ENCODE results near the gene PLCD3.
A peak's percentile ranks its signal among the peaks of the same experiment; 100 is the strongest.
"Not testable (repeated sequence)": the region's sequence is repeated elsewhere in the genome, so short reads cannot be mapped to it uniquely, and the experiment has no call there.

Gene PLCD3

DNA sequence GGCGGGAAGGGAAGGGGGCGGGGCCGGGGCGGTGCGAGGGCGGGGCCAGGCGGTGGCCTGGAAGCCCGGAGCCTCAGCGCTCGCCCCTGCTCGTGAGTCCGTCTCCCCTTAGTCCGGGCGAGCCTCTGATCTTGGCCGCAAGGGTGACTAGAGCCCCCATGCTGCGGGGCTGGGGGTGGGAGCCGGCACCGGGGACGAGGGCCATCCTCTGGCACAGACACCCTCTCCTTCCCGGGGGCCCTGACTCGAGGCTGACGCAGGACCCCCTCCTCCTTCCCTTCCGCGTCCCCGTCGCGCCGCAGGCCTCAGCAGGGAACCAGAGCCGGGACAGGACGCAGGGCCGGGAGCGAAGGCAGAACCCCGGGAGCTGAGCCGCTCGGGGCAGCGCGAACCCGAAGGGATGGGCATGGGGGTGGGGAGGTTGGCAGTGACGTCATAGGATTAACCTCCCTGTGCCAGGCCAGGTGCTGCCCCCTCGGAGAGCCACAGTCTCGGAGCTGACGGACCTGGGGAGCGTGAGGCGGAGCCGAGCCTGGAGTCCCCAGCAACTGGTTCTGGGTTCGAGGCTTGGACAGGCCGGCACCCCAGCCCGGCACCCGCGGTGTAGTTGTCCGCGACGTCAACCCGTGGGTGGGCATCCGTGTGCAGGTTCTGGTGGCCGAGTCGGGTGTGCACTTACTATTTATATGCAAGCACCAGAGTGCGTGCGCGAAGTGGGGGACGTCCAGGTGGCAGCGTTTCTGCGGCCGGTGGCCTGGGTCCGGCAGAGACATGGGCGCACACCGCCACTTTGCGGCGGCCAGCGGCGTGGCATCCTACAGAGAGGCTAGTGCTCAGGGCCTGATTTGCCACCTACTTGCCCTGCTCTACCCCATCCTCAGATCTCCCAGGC is 503 bp upstream of the PLCD3 start:
- peak; percentile 52 to 72 (median 61) for DNase-seq

DNA sequence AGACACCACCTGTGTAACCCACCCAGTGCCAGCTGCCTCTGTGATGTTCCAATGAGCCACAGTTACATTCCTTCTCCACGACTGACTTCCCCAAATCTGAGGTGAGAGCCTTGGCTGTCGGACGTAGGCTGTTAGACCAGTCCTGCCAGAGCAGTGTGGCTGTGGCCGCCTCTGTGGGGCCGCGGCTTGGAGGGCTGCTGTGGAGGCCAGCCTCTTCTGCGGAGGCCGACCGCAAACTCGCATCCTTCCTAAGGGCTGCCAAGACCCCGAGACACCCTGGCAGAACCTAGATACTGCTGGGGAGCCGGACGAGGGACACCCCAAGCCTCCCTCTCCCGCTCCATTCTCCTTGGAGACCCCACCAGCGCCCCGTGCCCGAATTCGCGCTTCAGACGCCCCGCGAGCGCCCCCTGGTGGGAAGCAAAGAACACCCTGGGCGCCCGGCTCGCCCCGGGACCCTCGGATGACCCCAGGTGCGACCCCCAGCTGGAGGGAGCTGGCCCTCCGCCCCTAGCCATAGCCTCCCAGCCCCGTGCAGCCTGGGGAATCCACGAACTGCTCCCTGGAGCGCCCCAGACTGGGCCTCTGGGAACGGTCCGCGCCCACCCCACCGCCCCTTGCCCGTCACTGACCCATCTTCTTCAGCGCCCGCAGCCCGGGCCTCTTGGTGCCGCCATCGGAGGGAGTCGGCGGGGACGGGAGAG is 547 bp downstream of the PLCD3 start:
- DNase-seq, result peak; percentile 24 to 42 (median 29)

- no peak for DNase-seq
Observed at GRCh38 chr17:45130681-45131615, 1.4 kb downstream of the PLCD3 start.

DNA sequence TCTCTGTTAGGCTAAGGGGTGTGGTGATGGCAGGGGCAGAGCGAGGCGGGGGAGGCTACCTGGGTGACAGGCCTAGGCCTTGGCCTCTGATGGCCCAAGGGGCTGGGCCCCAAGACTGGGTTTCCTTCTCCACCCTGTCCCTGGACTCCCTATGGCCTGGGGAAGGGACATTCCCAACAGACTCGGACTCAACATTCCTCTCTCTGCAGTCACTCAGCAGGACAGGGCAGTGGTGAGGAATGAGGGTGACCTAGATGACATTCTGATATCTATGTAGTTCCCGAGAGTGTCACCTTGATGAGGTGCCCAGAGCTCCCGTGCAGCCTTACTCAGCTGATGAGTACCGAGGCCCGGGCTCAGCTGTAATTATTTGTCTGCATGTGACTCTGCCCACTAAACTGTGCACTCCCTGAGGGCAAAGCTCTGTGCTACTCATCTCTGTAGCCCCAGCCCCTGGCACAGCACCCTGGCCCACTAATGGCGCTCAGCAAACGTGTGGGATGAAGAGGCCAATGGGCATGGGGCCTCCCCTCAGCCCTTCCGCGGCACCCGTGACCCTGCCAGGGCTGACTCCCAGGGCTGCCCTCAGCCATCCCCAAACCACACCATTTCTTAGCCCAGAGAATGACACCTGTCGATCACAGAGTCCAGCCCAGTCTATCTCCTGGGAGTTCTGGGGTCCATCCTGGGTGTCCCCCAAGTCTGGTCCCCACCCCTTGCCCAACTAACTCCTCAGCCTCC is 2.2 kb downstream of the PLCD3 start:
- DNase-seq, result no peak

GRCh38 chr17:45129426-45129939 is 2.8 kb downstream of the PLCD3 start:
- DNase-seq, result no peak

- no peak for DNase-seq
Observed at GRCh38 chr17:45128989-45129388, 3.3 kb downstream of the PLCD3 start.

- no peak for DNase-seq
Observed at GRCh38 chr17:45128331-45128730, 4.0 kb downstream of the PLCD3 start.

DNA sequence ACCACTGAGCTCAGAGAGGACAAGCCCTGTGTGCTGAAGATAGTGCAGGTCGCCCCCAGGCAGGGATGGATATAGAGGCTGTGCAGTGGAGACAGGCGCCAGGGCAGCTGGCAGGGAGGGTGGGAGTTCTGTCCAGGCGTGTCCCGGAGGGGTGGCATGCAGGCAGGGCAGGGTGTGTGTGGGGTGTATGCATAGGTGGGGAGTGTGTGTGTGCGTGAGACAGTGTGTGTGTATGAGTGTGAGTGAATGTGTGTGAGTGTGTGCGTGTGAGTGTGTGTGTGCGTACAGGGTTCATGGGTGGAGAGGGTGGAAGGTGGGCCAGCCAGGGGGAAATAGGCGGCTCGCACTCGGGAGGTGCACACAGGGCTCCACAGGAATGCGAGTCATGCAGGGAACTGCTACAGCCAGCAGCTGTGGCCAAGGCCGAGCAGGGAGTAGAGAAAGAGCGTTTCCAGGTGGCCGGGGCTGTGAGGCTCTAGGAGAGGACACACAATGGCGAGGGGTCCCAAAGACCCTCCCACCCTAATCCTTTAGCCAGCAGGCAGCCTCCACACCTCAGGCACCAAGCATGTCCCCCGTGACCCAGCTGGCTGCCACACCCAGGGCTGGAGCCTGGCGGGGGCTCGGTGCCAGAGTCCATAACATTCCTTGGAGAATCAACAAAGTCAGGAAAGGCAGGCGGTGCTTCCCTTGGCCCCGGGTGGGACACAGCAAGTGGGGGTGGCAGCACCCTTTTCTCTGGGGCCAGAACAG is 4.6 kb downstream of the PLCD3 start:
- DNase-seq, result no peak

DNA sequence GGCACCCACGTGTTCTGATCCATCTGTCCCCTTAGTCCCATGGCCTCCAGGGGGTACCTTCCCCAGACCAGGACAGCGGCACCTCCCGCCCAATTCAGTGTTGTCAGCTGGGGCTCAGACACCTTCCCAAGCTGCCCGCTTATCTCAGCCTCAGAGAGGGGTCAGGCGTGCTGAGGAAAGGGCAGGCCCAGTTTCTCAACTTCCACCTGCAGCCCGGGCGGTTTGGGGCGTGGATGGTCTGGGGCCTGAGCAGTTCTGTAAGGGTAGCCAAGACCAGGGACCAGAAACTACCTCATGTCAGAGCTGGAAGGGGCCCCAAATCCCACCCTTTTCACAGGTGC is 5.1 kb downstream of the PLCD3 start:
- DNase-seq, result no peak

DNA sequence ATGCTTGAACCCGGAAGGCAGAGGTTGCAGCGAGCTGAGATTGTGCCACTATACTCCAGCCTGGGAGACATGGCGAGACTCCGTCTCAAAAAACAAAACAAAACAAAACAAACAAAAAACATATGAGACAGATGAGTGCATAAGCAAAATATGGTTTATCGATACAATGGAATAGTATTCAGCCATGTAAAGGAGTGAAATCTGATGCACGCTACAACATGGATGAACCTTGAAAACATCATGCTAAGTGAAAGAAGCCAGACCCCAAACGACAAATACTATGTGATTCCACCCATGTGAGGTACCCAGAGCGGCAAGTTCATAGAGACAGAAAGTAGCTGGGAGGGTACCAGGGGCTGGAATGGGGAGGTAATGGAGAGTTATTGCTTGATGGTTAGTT is 6.8 kb downstream of the PLCD3 start:
- no peak for DNase-seq

GRCh38 chr17:45124797-45125122 is 7.6 kb downstream of the PLCD3 start:
- not testable (repeated sequence) for DNase-seq

GRCh38 chr17:45123930-45124796 is 8.2 kb downstream of the PLCD3 start:
- no peak for DNase-seq

DNA sequence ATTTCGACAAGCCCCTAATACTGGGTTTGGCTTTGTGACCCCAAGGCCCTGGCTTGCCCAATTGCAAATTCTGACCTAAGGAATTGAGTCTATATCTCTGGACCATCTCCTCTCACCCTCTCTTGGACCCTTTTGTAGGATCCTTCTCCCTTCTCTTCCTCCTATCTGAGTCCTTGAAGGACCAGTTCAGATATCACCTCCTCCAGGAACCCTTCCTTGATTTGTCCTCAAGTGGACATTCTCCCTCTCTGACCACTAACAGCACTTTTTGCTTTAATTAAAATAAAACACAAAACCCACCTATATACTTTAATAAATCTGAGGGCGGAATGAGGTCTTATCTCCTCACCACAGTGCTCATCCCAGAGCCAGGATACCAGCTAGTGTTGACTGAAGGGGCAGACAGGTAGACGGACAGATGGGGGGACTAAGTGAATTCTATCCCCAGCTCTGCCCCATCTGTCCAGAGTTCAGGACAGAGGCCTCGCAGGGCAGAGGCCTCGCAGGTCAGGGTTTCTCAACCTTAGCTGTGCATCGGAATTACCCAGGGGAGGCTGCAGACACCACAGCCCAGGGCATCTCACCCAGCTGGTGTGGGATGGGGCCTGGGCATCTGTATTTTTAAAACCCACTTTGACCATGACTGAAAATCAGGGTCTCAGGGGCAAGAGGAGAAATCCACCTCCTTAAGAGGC is 9.1 kb downstream of the PLCD3 start:
- DNase-seq, result no peak

DNA sequence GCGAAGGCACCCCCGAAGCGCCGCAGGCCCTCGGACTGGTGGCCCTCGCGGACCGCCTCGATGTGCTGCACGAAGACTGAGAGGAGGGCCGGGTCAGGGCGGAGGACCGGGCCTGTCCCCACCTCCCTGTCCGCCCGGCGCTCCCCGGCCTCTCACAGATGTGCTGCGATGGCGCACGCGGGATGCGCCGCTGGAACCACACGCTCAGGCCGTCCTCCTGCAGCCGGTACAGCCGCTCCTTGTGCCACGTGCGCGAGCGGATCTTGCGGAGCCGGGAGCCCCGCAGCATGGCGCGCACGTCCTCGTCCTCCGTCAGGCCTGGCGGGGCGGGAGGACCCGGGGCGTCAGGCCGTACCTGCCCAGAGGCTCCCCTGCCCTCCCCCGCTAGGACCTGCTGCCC is 11.3 kb downstream of the PLCD3 start:
- no peak for DNase-seq

GRCh38 chr17:45120558-45120957 is 11.8 kb downstream of the PLCD3 start:
- no peak for DNase-seq

DNA sequence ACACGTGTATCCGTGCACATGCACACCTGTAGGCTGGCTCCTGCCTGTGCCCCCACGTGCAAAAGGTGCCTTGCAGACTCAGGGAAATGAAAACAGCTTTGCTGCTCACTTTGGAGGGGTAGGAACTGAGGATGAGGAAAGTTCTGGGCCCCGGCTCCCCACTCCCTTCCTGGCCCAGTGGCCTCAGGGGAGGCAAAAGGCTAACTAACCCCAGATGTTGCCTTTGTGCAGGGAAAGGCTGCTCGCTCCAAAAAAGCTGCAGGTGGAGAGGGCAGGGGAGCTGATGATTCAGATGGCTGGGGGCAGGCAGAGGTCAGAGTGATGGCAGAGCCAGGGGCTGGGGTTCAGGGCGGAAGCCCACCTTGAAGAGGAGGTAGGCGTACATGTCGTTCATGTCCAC is 12.4 kb downstream of the PLCD3 start:
- no peak for DNase-seq

DNA sequence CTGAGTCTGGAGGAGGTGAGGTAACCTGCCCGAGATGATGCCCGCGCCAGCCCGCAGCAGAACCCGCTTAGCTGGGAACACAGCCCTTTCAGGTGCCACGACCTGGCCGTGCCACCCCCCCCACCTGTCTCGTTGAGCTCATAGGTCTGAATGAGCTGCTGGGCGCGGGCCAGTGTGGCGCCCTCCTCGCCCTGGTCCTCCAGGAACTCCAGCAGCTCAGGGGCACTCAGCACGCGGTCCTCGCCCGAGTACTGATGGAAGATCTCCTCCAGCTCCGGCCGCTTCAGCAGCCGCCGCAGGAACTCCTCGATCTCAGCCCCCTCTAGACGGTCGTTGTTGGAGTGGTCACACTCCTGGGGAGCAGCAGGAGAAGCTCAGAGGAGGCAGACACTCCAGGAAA is 13.6 kb downstream of the PLCD3 start:
- DNase-seq, result no peak

GRCh38 chr17:45117848-45118646 is 14.3 kb downstream of the PLCD3 start:
- no peak for DNase-seq

DNA sequence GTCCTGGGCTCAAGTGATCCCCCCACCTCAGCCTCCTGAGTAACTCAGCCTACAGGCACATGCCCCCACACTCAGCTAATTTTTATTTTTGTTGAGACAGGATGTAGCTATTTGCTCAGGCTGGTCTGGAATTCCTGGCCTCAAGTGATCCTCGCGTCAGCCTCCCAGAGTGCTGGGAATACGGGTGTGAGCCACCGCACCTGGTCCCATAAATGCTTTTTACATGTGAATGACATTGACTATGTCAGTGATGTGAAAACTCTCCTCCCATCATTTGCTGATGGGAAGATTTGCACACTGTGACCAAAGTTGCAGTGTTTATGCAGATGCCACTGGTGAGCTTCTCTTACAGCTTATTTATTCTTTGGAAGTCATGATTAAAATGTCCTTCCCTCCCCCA is 15.0 kb downstream of the PLCD3 start:
- no peak for DNase-seq
